NCI-H2029 (cell line): ENCODE measurements around the gene ANKS4B.
"Not testable (repeated sequence)": the region's sequence is repeated elsewhere in the genome, so short reads cannot be mapped to it uniquely, and the experiment has no call there.

ENCODE experiments used
- DNase-seq: peaks from one replicate; lab custom pipeline; 2025; lab: John Stamatoyannopoulos, UW

The ANKS4B gene

GRCh38 chr16:21262779-21263639 is 29.5 kb downstream of the ANKS4B start:
- no peak for DNase-seq

DNA sequence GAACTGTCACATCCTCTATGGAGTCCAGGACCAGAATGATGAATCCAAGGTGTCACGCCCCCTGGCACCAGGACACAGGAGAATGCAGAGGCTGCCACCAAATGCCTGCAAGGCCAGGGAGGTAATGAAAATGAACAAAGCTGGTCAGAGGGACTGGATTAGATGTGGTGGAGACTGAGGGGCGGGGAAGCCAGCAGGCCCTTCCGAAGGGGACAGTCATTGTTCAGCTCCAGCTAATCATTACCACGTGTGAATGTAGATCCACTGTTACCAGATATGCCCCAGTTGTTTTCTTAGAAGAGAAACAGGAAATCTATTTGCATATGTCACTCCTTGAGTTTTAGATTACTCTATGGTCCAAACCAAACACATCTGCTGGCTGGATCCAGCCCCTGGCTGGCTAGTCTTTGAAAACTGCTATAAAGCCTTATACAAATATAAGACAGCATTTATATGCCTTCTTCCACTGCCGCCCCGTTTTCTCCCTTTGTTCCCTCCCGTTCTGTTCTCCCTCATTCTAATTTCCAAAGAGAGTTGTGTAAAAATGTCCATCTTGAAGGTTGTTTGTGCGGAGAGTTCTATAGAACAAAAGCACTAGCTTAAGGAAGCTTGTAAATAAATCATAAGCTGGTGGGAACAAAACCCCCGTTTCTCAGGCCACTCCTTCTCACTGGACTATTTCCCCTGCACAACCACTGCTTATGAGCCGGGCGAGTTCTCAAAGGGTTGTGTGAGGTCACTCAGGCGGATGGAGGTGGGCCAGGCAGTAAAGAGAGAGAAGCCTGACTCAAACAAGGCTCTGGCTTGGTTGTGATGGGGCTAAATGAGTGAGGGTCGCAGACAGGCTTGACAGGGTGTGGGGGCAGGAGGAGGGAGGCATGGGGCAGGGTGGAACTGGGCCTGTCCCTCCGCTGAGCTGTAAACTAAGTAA is 30.4 kb downstream of the ANKS4B start:
- peak; percentile 77 for DNase-seq

GRCh38 chr16:21264571-21265036 is 31.1 kb downstream of the ANKS4B start:
- no peak for DNase-seq

DNA sequence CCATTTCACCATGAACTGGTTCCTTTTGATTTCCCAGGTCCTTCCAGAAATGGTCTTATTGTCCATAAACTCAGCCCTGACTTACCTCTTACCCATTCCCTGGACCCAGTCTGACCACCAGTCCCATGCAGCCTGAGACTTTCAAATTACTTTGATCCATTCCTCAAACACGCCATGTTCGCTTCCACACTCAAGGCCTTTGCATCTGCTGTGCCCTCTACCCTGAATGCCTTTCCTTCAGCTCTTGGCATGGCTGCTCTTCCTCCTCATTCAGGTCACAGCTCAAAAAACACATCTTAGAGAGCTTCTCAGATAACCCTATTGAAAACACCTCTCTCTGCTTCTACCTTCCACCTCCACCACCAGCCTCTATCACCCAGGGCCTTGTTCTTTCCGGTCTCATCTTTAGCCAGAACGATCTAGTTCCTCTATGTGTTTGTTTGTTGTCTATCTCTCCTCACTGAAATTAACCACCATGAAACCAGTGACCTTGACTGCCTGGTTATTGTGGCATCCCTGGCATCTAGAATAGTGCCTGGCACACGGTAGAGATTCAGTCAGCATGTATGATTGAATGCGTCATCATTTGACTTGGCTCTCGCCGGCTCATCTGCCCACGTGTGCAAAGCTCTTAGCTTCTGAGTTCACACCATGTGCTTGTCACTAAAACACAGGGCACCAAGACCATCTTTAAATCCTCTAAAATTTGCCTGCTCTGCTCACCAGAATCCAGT is 31.8 kb downstream of the ANKS4B start:
- DNase-seq = peak; percentile 84

GRCh38 chr16:21267298-21267697 is 33.8 kb downstream of the ANKS4B start:
- no peak for DNase-seq

- DNase-seq = no peak
These were observed 34.7 kb downstream of the ANKS4B start for GRCh38 chr16:21268236-21268635.

DNA sequence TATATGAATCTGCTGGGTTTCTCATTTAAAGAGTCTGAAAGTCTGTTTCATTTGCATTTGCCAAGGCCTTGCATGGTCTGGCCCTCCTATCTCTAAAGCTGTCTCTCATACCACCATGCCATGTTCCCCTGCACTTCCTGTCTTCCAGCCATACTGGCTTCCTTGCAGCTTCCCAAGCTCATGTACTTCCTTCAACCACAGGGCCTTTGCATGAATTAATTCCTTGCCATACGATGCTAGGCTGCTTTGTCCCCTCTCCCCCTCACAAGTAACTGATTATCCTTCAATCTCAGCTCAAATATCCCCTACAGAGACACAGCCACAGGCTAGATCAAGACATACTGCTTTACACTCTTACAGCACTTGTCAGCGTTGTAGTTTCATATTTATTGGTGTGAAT is 38.8 kb downstream of the ANKS4B start:
- no peak for DNase-seq

DNA sequence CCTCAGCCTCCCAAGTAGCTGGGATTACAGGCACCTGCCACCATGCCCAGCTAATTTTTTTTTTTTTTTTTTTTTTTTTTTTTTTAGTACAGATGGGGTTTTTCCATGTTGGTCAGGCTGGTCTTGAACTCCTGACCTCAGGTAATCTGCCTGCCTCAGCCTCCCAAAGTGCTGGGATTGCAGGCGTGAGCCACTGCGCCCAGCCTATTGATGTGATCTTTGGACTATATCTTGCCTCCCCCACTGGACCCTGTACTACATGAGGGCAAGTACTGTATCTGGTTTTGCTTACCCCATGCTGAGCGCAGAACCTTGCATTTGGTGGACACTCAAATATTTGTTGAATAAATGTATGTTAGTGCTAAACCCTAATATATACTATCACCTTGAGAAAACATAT is 39.3 kb downstream of the ANKS4B start:
- not testable (repeated sequence) for DNase-seq

DNA sequence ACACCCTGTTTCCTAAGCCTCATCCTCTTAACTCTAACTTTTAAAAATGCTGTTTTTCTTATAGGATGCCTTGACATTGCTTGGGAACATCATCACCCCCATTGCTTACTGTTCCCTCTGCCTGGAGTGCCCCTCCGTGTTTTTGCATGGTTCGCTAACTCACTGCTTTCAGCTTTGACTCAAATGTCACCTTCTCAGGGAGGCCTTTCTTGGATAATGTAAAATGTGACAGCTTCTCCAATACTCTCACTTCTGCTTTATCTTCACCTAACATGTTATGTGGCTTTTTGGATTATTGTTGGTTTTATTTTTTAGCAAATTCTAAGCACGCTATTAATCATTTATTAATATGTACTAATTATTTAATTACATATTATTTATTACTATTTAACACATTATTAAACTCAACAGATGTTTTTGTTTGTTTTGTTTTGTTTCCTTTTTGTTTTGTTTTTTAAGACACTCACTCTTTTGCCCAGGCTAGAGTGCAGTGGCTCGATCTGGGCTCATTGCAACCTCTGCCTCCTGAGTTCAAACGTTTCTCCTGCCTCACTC is 40.8 kb downstream of the ANKS4B start:
- DNase-seq = no peak

DNA sequence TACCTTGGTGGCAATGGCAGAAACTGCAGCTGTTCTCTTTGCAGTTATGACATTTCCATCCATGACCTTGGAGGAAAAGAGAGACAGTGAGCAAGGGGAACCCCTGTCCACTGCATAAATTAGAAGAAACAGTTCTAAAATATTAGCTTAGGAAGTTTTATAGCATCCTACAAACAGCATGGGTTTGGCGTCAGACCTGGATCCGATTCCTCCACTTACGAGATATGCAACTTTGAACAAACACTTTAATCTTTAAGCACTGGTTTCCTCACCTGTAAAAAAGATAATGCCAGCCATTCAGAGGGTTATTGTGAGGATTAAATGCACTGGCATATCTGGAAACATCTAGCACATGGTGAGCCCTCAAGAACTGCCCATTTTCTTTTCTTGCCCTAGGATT is 42.0 kb downstream of the ANKS4B start:
- DNase-seq = no peak

GRCh38 chr16:21276090-21276489 is 42.6 kb downstream of the ANKS4B start:
- DNase-seq = no peak

DNA sequence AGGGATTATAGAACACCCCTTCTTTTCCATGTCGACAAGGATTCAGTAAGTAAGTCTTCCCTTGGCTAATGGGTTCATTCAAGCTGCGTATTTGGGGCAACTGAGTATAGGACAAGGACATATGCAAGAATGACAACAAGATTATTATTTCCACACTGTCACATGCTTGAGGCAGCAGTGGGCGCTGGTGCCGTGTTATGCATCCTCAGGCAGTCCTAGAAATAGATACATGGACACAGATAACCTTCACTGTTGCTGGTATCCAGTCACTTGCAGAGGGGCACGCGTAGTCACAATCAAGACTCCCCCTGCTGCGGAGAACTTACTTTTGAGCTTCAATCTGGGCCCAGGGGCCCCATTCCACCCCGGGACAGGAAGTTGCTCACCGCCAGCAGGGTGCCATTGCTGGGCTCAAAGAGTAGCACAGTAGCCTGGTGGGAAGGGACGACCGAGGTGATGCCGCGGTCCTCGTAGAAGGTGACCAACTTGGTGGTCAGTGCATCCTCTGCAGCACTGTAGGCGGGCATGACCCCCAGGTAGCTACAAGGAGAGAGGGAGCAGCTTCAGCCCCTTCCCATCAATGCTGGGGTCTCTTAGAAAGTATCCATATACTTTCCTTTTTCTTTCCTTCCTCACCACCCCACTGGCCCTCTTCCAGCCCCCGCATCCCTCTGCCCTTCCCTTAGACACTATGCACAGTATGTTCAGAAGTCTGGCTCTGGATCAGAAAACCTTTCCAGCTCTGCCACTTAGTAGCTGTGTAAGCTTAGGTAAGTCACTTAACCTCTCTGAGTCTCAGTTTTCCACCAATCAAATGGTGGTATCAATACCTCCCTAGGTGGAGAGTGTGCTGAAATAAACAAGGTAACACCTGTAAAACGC is 43.8 kb downstream of the ANKS4B start:
- DNase-seq = peak; percentile 30

DNA sequence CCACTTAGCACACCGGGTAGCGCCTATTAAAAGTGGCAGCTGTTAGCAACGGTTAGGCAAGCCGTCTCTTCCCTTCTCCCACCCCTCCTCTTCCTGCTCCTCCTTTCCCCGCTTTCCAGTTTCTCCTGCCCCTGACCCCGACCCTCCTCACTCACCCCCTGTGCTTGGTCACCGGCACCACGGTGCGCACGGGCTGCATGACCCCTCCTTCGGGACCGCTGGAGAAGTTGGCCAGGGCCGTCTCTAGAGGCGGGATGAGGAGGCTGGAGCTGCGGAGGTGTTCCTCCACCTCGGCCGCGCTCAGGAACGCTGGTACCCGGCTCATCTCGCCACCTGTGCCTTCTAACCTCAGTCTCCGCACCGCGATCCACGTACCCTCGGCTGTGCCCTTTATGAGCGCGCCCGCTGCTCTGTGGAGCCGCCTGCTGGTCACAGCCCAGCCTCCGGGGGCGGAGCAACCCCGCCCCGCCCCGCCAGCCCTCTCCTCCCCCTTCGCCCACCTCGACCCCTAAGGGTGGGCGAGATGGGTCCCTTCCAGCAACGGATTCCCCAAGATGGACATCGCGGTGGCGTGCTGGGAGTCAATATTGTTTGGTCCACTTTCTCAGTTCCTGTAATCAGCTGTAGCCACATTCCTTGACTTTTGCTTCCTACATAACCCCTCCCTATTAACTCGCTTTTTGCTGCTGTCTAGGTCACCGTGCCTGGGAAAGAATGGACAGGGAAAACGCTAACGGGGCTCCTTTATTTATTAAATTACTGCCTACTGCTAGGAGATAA is 44.6 kb downstream of the ANKS4B start, which contains the start of gene CRYM:
CRYM (minus strand) TSS at position 364 of the 780 bp plus-strand sequence; CDS start at position 325, 39 bp downstream.
- DNase-seq = peak; percentile 65

- no peak for DNase-seq
These were observed 46.0 kb downstream of the ANKS4B start for GRCh38 chr16:21279501-21279900.

DNA sequence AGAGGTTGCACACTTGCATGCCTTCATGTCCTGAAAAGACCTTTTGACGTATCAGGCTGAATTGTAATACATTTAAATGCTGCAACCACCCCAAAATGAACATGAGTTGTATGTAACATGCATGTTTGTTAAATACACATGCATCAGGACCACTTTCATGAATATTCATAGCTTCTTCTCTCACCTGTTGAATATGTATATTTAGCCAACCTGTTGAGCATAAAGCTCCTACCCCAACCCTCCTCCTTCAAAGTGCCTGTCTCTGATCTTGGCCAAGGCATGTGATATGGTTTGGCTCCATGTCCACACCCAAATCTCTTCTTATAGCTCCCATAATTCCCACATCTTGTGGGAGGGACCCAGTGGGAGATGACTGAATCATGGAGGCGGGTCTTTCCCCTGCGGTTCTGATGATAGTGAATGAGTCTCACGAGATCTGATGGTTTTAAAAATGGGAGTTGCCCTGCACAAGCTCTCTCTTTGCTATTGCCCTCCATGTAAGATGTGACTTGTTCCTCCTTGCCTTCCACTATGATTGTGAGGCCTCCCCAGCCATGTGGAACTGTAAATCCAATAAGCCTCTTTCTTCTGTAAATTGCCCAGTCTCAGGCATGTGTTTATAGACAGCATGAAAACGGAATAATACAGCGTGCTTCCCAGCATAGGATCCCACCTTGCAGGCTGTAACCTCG is 48.3 kb downstream of the ANKS4B start:
- no peak for DNase-seq

- no peak for DNase-seq
These were observed 50.2 kb downstream of the ANKS4B start for GRCh38 chr16:21283521-21284289.

DNA sequence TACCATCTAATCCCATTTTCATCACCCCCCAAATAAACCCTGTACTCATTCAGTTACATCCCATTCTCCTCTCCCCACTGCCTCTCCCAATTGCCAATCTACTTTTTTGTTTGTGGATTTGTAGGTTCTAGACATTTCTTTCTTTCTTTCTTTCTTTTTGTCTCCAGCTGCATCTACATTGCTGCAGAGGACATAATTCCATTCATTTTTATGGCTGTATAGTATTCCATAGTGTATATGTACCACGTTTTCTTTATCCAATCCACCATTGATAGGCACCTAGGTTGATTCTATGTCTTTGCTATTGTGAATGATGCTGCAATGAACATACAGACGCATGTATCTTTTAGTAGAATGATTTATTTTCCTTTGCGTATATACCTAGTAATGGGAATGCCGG is 50.9 kb downstream of the ANKS4B start:
- DNase-seq = no peak

DNA sequence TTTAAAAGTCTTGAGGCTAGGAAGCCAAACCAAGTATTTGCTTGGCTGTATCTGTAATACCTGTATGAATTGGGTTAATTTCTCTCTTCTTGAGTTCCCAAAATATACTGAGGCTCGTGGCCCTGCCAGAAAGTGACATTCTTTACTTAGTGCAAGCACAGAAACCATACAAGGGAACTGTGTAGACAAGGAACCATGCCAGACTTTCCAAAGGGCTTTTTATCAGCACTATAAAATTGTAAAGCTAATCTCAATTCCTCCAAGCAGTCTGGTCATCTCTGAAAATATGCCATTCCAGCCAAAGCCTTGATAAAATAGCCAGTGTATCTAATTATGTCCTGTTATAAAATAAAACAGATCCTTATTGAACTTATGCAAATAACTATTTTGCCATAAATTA is 51.8 kb downstream of the ANKS4B start:
- no peak for DNase-seq
